ENCODE data around the gene ETV2.

Gene ETV2

GRCh38 chr19:35665604-35666003 lies 24.1 kb downstream of the ETV2 start:
- TF ChIP-seq CTCF (conservative IDR thresholded peaks at IDR 0.05; ENCODE audit: control insufficient read depth, insufficient read depth, low read depth, low read length) = no peak
- H3K4me3 ChIP-seq (ENCODE audit: control insufficient read depth, low read depth, low read length) = no peak overlapping the region
- no peak for DNase-seq (ENCODE audit: low read depth)

- no peak within 1 kb of the TSS for H3K4me3 ChIP-seq (ENCODE audit: control insufficient read depth, low read depth, low read length)
- no peak for TF ChIP-seq CTCF (conservative IDR thresholded peaks at IDR 0.05; ENCODE audit: control insufficient read depth, insufficient read depth, low read depth, low read length)
- no peak for DNase-seq (ENCODE audit: low read depth)
Observed at GRCh38 chr19:35666251-35666913, 24.8 kb downstream of the ETV2 start, which contains the start of gene UPK1A. UPK1A (plus strand) TSS chr19:35666517; CDS start chr19:35666813, 296 bp downstream.

- no peak overlapping the region for H3K4me3 ChIP-seq (ENCODE audit: control insufficient read depth, low read depth, low read length)
- TF ChIP-seq CTCF (conservative IDR thresholded peaks at IDR 0.05; ENCODE audit: control insufficient read depth, insufficient read depth, low read depth, low read length) = no peak
- no peak for DNase-seq (ENCODE audit: low read depth)
Observed at GRCh38 chr19:35669566-35669965, 28.0 kb downstream of the ETV2 start.

- TF ChIP-seq CTCF (conservative IDR thresholded peaks at IDR 0.05; ENCODE audit: control insufficient read depth, insufficient read depth, low read depth, low read length) = no peak
- no peak overlapping the region for H3K4me3 ChIP-seq (ENCODE audit: control insufficient read depth, low read depth, low read length)
Observed at GRCh38 chr19:35669974-35670373, 28.4 kb downstream of the ETV2 start.

GRCh38 chr19:35670686-35671085 lies 29.1 kb downstream of the ETV2 start:
- TF ChIP-seq CTCF (conservative IDR thresholded peaks at IDR 0.05; ENCODE audit: control insufficient read depth, insufficient read depth, low read depth, low read length) = no peak
- H3K4me3 ChIP-seq (ENCODE audit: control insufficient read depth, low read depth, low read length) = no peak overlapping the region
- DNase-seq (ENCODE audit: low read depth) = no peak

More at GRCh38 chr19:35669974-35670373, 28.4 kb downstream of the ETV2 start:
- no peak for DNase-seq (ENCODE audit: low read depth)

GRCh38 chr19:35671818-35672217 lies 30.3 kb downstream of the ETV2 start:
- no peak for DNase-seq (ENCODE audit: low read depth)
- no peak overlapping the region for H3K4me3 ChIP-seq (ENCODE audit: control insufficient read depth, low read depth, low read length)
- no peak for TF ChIP-seq CTCF (conservative IDR thresholded peaks at IDR 0.05; ENCODE audit: control insufficient read depth, insufficient read depth, low read depth, low read length)
